ENCODE results near the gene PRKN.

Gene PRKN

DNA sequence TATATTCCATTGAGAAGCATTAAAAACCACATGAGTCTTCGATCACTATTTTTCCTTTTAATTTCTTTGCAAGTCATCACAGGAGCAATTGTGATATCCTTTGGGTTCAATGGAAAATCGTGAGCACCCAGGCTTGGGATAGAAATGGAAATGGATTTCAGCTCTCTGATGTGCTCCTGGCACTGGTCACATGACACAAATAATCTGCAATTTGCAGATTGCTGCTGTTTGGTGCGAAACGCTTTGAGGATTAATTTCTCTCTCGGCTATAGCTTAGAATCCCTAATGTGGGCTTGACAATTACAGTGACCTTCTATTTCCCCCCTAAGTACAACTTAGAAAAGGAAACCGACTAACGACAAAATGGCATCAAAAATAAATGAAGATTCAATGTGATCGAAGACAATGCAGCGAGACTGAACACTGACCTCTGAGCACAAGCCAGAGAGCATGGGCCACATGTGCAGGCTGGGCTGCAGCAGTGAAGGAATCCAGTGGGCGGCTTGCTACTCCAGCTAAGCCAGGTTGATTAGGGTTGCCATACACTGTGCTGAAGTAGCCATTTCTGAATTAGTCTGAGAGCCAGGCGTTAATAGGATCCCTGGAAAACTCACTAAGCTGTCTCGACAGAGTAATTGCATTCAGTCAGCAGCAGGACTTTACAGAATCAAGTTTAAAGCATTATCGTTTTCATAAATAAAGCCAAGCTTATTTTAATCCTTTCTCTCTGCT lies 1151.9 kb downstream of the PRKN start:
- no peak overlapping the region for H3K4me3 ChIP-seq (ENCODE audit: low read depth in 1 of 5, low read length in 5 of 5)
- H3K4me1 ChIP-seq (ENCODE audit: control insufficient read depth in 5 of 5, insufficient read depth in 5 of 5, low read length in 5 of 5), result no peaks in the 10 kb centered on the region
- H3K27me3 ChIP-seq (ENCODE audit: control insufficient read depth in 5 of 5, insufficient read depth in 4 of 5, low read length in 5 of 5), result no peaks in the 10 kb centered on the region
- H3K9ac ChIP-seq (ENCODE audit: low read length in 5 of 5), result no peak overlapping the region
- peaks cover 0 to 7% (median 0%) of the 10 kb centered on the region in 5 donors for H3K9me3 ChIP-seq (ENCODE audit: control insufficient read depth in 5 of 5, low read length in 5 of 5)
- H3K27ac ChIP-seq (ENCODE audit: low read depth, low read length), result no peak overlapping the region
- no peaks in the 10 kb centered on the region for H3K36me3 ChIP-seq (ENCODE audit: control insufficient read depth in 5 of 5, insufficient read depth in 5 of 5, low read length in 5 of 5)

DNA sequence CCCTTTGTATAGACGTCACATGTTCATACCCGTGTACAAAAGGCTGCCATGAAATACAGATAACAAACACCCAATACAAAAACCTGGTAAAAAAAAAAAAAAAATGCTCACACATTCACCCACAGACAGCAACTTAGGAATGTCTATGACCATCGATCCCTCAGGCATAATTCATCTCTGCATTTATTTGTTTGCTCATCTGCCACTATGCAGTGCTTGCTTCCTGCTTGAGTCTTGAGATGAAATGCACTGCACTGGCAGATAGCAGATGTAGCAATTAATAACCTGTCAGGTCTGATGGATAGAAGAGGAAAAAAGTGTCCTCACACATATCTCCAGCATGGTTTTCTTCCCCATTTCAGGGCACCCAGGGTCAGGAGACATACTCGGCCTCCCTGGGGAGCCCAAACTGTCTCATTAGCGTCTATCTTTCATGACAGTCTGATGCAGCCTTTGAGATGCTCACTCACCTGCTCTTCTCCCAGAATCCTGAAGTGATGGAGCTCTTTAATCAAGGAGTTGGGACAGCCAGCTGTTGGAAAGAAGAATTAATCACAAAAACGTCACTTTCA lies 1158.6 kb downstream of the PRKN start:
- H3K4me1 ChIP-seq (ENCODE audit: control insufficient read depth in 5 of 5, insufficient read depth in 5 of 5, low read length in 5 of 5), result no peaks in the 10 kb centered on the region
- H3K9me3 ChIP-seq (ENCODE audit: control insufficient read depth in 5 of 5, low read length in 5 of 5), result peaks cover 0 to 7% (median 0%) of the 10 kb centered on the region in 5 donors
- H3K9ac ChIP-seq (ENCODE audit: low read length in 5 of 5), result no peak overlapping the region
- no peaks in the 10 kb centered on the region for H3K27me3 ChIP-seq (ENCODE audit: control insufficient read depth in 5 of 5, insufficient read depth in 4 of 5, low read length in 5 of 5)
- H3K4me3 ChIP-seq (ENCODE audit: low read depth in 1 of 5, low read length in 5 of 5), result no peak overlapping the region
- H3K36me3 ChIP-seq (ENCODE audit: control insufficient read depth in 5 of 5, insufficient read depth in 5 of 5, low read length in 5 of 5), result no peaks in the 10 kb centered on the region
- H3K27ac ChIP-seq (ENCODE audit: low read depth, low read length), result no peak overlapping the region

DNA sequence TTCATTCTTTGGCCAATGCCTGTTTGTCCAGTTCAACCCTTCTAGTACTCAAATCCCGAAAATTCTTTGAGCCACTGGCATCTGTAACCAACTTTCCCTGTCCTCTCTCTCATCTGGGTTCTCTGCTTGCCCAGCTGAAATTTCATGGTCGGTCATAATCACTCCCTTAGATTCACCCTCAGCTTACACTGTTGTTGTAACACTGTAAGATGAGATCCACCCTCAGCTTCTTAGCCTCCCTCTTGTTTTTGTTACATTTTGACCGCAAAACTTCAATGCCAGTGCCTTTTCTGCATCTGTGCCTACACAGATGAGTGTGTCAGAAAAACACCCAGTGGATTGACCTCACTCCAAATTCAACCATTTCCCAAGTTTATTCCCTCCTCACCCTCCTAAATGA lies 1162.6 kb downstream of the PRKN start:
- H3K9ac ChIP-seq (ENCODE audit: low read length in 5 of 5), result no peak overlapping the region
- H3K36me3 ChIP-seq (ENCODE audit: control insufficient read depth in 5 of 5, insufficient read depth in 5 of 5, low read length in 5 of 5), result no peaks in the 10 kb centered on the region
- H3K4me1 ChIP-seq (ENCODE audit: control insufficient read depth in 5 of 5, insufficient read depth in 5 of 5, low read length in 5 of 5), result no peaks in the 10 kb centered on the region
- peaks cover 0 to 10% (median 0%) of the 10 kb centered on the region in 5 donors for H3K9me3 ChIP-seq (ENCODE audit: control insufficient read depth in 5 of 5, low read length in 5 of 5)
- H3K4me3 ChIP-seq (ENCODE audit: low read depth in 1 of 5, low read length in 5 of 5), result no peak overlapping the region
- no peak overlapping the region for H3K27ac ChIP-seq (ENCODE audit: low read depth, low read length)
- no peaks in the 10 kb centered on the region for H3K27me3 ChIP-seq (ENCODE audit: control insufficient read depth in 5 of 5, insufficient read depth in 4 of 5, low read length in 5 of 5)

DNA sequence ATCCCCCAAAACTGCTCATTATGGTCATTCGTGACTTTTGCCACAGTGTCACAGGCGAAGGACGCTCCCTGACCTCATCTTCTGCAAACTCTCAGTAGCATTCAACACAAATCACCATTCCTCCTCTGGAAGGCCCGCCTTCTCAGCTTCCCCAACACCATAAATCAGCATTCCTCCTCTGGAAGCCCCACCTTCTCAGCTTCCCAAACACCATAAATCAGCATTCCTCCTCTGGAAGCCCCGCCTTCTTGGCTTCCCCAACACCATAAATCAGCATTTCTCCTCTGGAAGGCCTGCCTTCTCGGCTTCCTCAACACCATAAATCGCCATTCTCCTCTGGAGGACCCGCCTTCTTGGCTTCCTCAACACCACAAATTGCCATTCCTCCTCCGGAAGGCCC lies 1165.7 kb downstream of the PRKN start:
- peaks cover 0 to 19% (median 9%) of the 10 kb centered on the region in 5 donors for H3K9me3 ChIP-seq (ENCODE audit: control insufficient read depth in 5 of 5, low read length in 5 of 5)
- H3K36me3 ChIP-seq (ENCODE audit: control insufficient read depth in 5 of 5, insufficient read depth in 5 of 5, low read length in 5 of 5), result no peaks in the 10 kb centered on the region
- H3K9ac ChIP-seq (ENCODE audit: low read length in 5 of 5), result no peak overlapping the region
- no peak overlapping the region for H3K4me3 ChIP-seq (ENCODE audit: low read depth in 1 of 5, low read length in 5 of 5)
- H3K27me3 ChIP-seq (ENCODE audit: control insufficient read depth in 5 of 5, insufficient read depth in 4 of 5, low read length in 5 of 5), result no peaks in the 10 kb centered on the region
- H3K27ac ChIP-seq (ENCODE audit: low read depth, low read length), result no peak overlapping the region
- H3K4me1 ChIP-seq (ENCODE audit: control insufficient read depth in 5 of 5, insufficient read depth in 5 of 5, low read length in 5 of 5), result no peaks in the 10 kb centered on the region

DNA sequence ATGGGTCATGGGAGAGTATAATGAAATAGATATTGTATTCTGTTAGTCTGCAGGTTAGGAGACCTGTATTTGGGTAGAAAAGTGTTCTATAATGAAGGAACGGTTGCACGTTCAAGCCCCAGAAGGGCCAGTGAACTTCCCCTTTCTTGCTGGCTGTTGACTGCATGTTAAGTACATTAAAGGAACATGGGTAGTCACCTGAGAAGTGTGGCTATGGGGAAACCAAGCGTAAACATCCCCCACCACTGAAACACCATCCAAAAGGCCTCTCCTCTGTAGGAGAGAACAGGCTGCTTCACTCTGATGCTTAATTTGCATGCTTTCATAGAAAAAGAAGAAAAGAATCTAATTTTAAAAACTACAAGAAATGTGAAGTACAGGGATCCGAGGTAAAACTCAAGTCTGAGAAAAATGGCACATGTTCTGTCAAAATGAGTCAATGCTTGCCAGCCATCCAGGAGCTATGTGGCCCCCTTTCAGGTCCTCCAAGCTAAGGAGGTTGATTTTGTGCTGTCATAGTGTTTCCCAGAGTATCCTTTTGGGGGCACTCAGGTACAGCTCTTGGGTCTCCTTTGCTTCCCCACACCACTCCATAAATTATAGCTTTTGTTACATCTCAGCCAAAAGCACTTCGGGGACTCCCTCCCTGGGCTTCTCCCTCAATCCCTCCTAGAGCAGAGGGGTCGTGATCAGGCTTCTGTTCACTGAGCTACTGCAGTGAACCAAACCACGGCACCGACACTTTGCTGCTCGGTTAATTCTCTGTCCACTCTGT lies 1170.0 kb downstream of the PRKN start:
- Histone ChIP-seq H3K9me3 (ENCODE audit: control insufficient read depth in 5 of 5, low read length in 5 of 5) (peaks cover 10 to 52% (median 31%) of the 10 kb centered on the region in 5 donors), H3K27ac (ENCODE audit: low read depth, low read length) (no peak overlapping the region), H3K9ac (ENCODE audit: low read length in 5 of 5) (no peak overlapping the region), H3K4me1 (ENCODE audit: control insufficient read depth in 5 of 5, insufficient read depth in 5 of 5, low read length in 5 of 5) (no peaks in the 10 kb centered on the region), H3K4me3 (ENCODE audit: low read depth in 1 of 5, low read length in 5 of 5) (no peak overlapping the region), H3K27me3 (ENCODE audit: control insufficient read depth in 5 of 5, insufficient read depth in 4 of 5, low read length in 5 of 5) (no peaks in the 10 kb centered on the region), H3K36me3 (ENCODE audit: control insufficient read depth in 5 of 5, insufficient read depth in 5 of 5, low read length in 5 of 5) (no peaks in the 10 kb centered on the region)

DNA sequence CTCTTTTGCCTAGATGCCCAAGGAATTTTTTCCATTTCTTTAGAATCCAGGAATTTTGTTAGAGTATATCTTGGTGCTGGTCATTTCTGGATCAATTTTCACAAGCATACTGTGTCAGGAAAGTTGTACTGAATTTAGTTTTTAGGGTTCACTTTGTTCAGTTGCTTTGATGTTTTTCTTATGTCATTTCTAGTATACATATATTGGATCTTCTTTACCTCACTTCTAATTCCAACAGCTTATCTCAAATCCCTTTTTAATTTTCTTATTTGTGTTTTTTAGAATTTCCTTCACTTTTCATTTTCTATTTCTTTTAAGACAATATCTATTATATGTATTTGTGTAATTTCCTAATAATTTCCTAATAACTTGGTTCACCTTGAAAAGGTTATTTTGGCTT lies 1172.7 kb downstream of the PRKN start:
- Histone ChIP-seq H3K4me1 (ENCODE audit: control insufficient read depth in 5 of 5, insufficient read depth in 5 of 5, low read length in 5 of 5) (no peaks in the 10 kb centered on the region), H3K27me3 (ENCODE audit: control insufficient read depth in 5 of 5, insufficient read depth in 4 of 5, low read length in 5 of 5) (no peaks in the 10 kb centered on the region), H3K9me3 (ENCODE audit: control insufficient read depth in 5 of 5, low read length in 5 of 5) (peaks cover 10 to 53% (median 28%) of the 10 kb centered on the region in 5 donors), H3K27ac (ENCODE audit: low read depth, low read length) (no peak overlapping the region), H3K9ac (ENCODE audit: low read length in 5 of 5) (no peak overlapping the region), H3K36me3 (ENCODE audit: control insufficient read depth in 5 of 5, insufficient read depth in 5 of 5, low read length in 5 of 5) (no peaks in the 10 kb centered on the region), H3K4me3 (ENCODE audit: low read depth in 1 of 5, low read length in 5 of 5) (peak overlapping the region in 1 of 5 donors; percentile 41)

DNA sequence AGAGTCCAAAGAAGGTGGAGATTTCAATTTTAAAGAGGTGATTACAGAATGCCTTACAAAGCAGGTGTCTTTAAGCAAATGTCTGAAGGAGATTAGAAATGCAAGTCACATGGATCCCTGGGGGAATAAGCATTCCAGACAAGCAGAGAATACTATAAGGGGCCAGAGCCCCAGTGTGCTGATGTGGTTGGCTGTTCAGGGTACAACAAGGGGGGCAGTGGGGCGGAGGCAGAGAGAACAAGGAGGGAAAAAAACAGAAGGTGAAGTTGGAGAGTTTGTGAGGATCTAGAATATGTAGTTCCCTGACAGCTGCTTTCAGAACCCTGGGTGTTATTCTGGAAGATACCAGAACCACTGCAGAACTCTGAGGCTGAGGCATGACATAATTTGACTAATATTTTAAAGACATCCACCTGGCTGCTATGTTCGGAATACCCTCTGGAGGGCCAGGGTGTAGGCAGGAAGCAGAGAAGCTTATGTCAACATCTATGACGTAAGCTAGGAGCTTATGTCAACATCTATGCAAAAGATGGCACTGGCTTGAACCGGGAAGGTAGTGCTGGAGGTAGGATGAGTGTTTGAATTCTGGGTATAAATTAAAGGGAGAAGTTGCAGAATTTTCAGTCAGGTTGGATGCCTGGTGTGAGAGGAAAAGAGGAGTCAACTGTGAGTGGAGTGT lies 1177.5 kb downstream of the PRKN start:
- peaks cover 0 to 4% (median 0%) of the 10 kb centered on the region in 5 donors for H3K4me1 ChIP-seq (ENCODE audit: control insufficient read depth in 5 of 5, insufficient read depth in 5 of 5, low read length in 5 of 5)
- no peaks in the 10 kb centered on the region for H3K27me3 ChIP-seq (ENCODE audit: control insufficient read depth in 5 of 5, insufficient read depth in 4 of 5, low read length in 5 of 5)
- H3K9me3 ChIP-seq (ENCODE audit: control insufficient read depth in 5 of 5, low read length in 5 of 5), result peaks cover 6 to 23% (median 21%) of the 10 kb centered on the region in 5 donors
- no peak overlapping the region for H3K4me3 ChIP-seq (ENCODE audit: low read depth in 1 of 5, low read length in 5 of 5)
- no peaks in the 10 kb centered on the region for H3K36me3 ChIP-seq (ENCODE audit: control insufficient read depth in 5 of 5, insufficient read depth in 5 of 5, low read length in 5 of 5)
- H3K27ac ChIP-seq (ENCODE audit: low read depth, low read length), result no peak overlapping the region
- H3K9ac ChIP-seq (ENCODE audit: low read length in 5 of 5), result no peak overlapping the region

DNA sequence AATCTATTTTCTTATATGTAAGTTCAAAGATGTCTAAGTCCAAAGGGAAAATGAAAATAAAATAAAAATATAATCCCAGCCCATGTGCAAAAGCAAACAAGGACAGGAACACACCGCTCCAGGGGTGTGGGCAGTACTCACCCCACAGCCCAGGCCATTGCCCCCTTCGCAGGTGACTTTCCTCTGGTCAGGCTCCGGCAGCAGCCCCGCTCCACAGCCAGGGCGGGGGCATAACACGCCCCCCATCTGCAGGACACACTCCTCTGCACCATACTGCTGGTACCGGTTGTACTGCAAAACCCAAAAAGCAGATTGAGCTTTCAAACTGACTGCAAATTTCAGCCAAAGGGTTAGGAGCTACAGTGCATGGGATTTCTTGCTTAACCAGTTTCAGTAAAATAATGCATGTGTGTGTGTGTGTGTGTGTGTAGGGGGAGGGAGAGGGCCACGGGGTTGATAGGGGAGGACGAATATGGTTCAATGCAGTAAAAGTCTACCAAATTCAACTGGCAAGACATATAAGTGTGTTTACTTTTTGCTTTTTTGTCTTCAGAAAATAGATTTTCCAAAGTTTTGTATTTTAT lies 1178.8 kb downstream of the PRKN start:
- H3K4me3 ChIP-seq (ENCODE audit: low read depth in 1 of 5, low read length in 5 of 5), result no peak overlapping the region
- H3K27ac ChIP-seq (ENCODE audit: low read depth, low read length), result no peak overlapping the region
- H3K9ac ChIP-seq (ENCODE audit: low read length in 5 of 5), result no peak overlapping the region
- no peaks in the 10 kb centered on the region for H3K27me3 ChIP-seq (ENCODE audit: control insufficient read depth in 5 of 5, insufficient read depth in 4 of 5, low read length in 5 of 5)
- peaks cover 2 to 13% (median 10%) of the 10 kb centered on the region in 5 donors for H3K9me3 ChIP-seq (ENCODE audit: control insufficient read depth in 5 of 5, low read length in 5 of 5)
- H3K36me3 ChIP-seq (ENCODE audit: control insufficient read depth in 5 of 5, insufficient read depth in 5 of 5, low read length in 5 of 5), result no peaks in the 10 kb centered on the region
- peaks cover 0 to 4% (median 0%) of the 10 kb centered on the region in 5 donors for H3K4me1 ChIP-seq (ENCODE audit: control insufficient read depth in 5 of 5, insufficient read depth in 5 of 5, low read length in 5 of 5)

DNA sequence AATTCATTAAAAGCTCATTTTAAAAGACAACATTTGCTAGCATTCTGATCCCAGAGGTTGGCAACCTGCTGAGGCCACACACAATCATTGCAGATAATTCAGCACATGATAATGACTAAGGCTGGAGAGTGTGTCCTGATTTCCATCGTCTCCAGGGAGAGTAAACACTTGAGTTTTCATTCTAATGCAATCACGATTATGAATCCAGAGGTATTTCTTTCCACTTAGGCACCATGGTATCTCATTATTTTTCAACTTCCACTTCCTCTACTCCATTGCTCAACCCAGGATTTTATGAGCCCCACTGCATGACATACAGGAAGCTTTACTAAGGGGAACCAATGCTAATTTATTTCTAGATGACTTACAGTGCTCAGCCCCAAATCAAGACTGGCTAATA lies 1179.9 kb downstream of the PRKN start:
- no peak overlapping the region for H3K27ac ChIP-seq (ENCODE audit: low read depth, low read length)
- H3K4me3 ChIP-seq (ENCODE audit: low read depth in 1 of 5, low read length in 5 of 5), result no peak overlapping the region

More for the DNA sequence above, 1179.9 kb downstream of the PRKN start:
- H3K36me3 ChIP-seq (ENCODE audit: control insufficient read depth in 5 of 5, insufficient read depth in 5 of 5, low read length in 5 of 5), result no peaks in the 10 kb centered on the region
- peaks cover 0 to 4% (median 0%) of the 10 kb centered on the region in 5 donors for H3K4me1 ChIP-seq (ENCODE audit: control insufficient read depth in 5 of 5, insufficient read depth in 5 of 5, low read length in 5 of 5)
- no peaks in the 10 kb centered on the region for H3K27me3 ChIP-seq (ENCODE audit: control insufficient read depth in 5 of 5, insufficient read depth in 4 of 5, low read length in 5 of 5)
- no peak overlapping the region for H3K9ac ChIP-seq (ENCODE audit: low read length in 5 of 5)
- peaks cover 1 to 6% (median 3%) of the 10 kb centered on the region in 5 donors for H3K9me3 ChIP-seq (ENCODE audit: control insufficient read depth in 5 of 5, low read length in 5 of 5)
